ENCODE data around the gene RHO.
"Not testable (repeated sequence)": the region's sequence is repeated elsewhere in the genome, so short reads cannot be mapped to it uniquely, and the experiment has no call there.

The RHO gene

GRCh38 chr3:129489258-129489657, 39.2 kb upstream of the RHO start:
- not testable (repeated sequence) for H3K4me3 ChIP-seq (ENCODE audit: low read depth, low read length); H3K9ac ChIP-seq (ENCODE audit: low read length); H3K27ac ChIP-seq (ENCODE audit: low read depth, low read length); H3K27me3 ChIP-seq (ENCODE audit: control insufficient read depth, insufficient read depth, low read length); H3K9me3 ChIP-seq (ENCODE audit: control insufficient read depth, insufficient read depth, low read depth, low read length)
- H3K36me3 ChIP-seq (ENCODE audit: control insufficient read depth, insufficient read depth, low read length) = peaks cover 17% of the 10 kb centered on the region
- peaks cover 34% of the 10 kb centered on the region for H3K4me1 ChIP-seq (ENCODE audit: control insufficient read depth, insufficient read depth, low read length)

GRCh38 chr3:129490273-129490675, 38.2 kb upstream of the RHO start:
- Histone ChIP-seq H3K27me3 (ENCODE audit: control insufficient read depth, insufficient read depth, low read length) (no peaks in the 10 kb centered on the region), H3K27ac (ENCODE audit: low read depth, low read length) (peak overlapping the region; percentile 24; the same call in 1 of the 2 replicates), H3K9ac (ENCODE audit: low read length) (peak overlapping the region; percentile 62), H3K9me3 (ENCODE audit: control insufficient read depth, insufficient read depth, low read depth, low read length) (no peaks in the 10 kb centered on the region), H3K36me3 (ENCODE audit: control insufficient read depth, insufficient read depth, low read length) (peaks cover 11% of the 10 kb centered on the region), H3K4me1 (ENCODE audit: control insufficient read depth, insufficient read depth, low read length) (peaks cover 40% of the 10 kb centered on the region), H3K4me3 (ENCODE audit: low read depth, low read length) (no peak overlapping the region)

DNA sequence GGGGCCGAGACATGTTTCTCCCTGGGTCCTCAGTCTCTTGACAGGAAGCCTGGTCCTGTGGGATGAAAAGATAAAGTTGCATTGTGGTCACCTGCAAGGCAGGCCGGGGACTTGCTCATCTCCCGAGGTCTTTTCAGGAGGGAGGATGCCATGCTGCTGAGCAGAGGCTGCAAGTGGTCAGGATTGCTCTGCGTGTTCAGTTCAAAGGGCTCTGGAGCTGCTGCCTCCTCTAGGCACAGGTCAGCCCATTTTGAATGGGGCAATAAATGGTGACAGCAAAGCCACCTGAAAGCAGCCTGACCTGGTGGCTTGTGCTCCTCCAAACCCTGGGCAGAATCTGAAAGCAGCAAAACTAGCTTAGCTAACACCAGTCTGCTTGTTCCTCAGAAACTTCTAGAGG, 37.4 kb upstream of the RHO start:
- H3K9me3 ChIP-seq (ENCODE audit: control insufficient read depth, insufficient read depth, low read depth, low read length); H3K4me3 ChIP-seq (ENCODE audit: low read depth, low read length); H3K27me3 ChIP-seq (ENCODE audit: control insufficient read depth, insufficient read depth, low read length); H3K9ac ChIP-seq (ENCODE audit: low read length): not testable (repeated sequence)
- Histone ChIP-seq H3K4me1 (ENCODE audit: control insufficient read depth, insufficient read depth, low read length) (peaks cover 39% of the 10 kb centered on the region), H3K36me3 (ENCODE audit: control insufficient read depth, insufficient read depth, low read length) (peaks cover 11% of the 10 kb centered on the region), H3K27ac (ENCODE audit: low read depth, low read length) (peak overlapping the region; percentile 24; the same call in 1 of the 2 replicates)

DNA sequence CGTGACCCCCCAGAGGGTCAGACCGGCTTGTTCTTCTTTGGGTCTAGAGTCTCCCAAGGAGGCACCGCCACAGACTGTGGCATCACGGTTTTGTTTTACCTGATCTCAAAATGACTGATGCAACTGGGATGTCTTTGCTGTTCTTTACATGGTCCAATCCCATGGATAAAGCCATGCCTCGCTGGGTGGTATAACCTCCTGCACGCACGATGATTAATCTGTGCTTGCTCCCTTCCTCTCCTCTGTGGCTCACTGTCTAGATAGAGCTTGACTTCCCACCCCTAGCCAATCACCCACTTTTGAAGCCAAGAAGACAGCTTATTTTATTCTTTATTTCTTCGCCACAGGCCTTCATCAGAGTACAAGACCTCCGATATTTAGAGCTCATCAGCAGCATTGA, 36.6 kb upstream of the RHO start:
- no peak overlapping the region for H3K27ac ChIP-seq (ENCODE audit: low read depth, low read length)
- no peak overlapping the region for H3K4me3 ChIP-seq (ENCODE audit: low read depth, low read length)
- peaks cover 32% of the 10 kb centered on the region for H3K4me1 ChIP-seq (ENCODE audit: control insufficient read depth, insufficient read depth, low read length)
- H3K9ac ChIP-seq (ENCODE audit: low read length) = no peak overlapping the region
- H3K9me3 ChIP-seq (ENCODE audit: control insufficient read depth, insufficient read depth, low read depth, low read length) = no peaks in the 10 kb centered on the region
- no peaks in the 10 kb centered on the region for H3K27me3 ChIP-seq (ENCODE audit: control insufficient read depth, insufficient read depth, low read length)
- peaks cover 15% of the 10 kb centered on the region for H3K36me3 ChIP-seq (ENCODE audit: control insufficient read depth, insufficient read depth, low read length)

- Histone ChIP-seq H3K27ac (ENCODE audit: low read depth, low read length) (no peak overlapping the region), H3K36me3 (ENCODE audit: control insufficient read depth, insufficient read depth, low read length) (peaks cover 17% of the 10 kb centered on the region), H3K9me3 (ENCODE audit: control insufficient read depth, insufficient read depth, low read depth, low read length) (no peaks in the 10 kb centered on the region), H3K9ac (ENCODE audit: low read length) (no peak overlapping the region), H3K4me3 (ENCODE audit: low read depth, low read length) (no peak overlapping the region), H3K4me1 (ENCODE audit: control insufficient read depth, insufficient read depth, low read length) (peaks cover 27% of the 10 kb centered on the region), H3K27me3 (ENCODE audit: control insufficient read depth, insufficient read depth, low read length) (no peaks in the 10 kb centered on the region)
Observed at GRCh38 chr3:129492691-129493090, 35.7 kb upstream of the RHO start.

DNA sequence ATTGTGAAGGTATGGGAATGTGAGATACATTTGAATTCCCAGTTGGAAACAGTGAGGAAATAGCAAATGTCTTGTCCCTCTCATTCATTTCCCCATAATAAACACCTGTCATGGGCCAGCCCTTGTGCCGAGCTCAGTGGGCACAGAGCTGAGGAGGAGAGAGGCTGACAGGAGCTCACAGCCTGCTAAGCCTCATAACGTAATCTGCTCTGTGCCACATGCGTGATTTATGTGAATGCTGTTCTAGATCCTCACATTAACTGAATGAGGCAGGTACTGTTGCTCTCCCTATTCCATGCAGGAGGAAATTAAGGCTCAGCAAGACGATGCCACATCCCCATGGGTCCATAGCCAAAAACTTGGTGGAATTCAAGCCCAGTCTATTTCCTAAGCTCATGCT, 35.2 kb upstream of the RHO start:
- H3K36me3 ChIP-seq (ENCODE audit: control insufficient read depth, insufficient read depth, low read length) = peaks cover 17% of the 10 kb centered on the region
- peaks cover 29% of the 10 kb centered on the region for H3K4me1 ChIP-seq (ENCODE audit: control insufficient read depth, insufficient read depth, low read length)

DNA sequence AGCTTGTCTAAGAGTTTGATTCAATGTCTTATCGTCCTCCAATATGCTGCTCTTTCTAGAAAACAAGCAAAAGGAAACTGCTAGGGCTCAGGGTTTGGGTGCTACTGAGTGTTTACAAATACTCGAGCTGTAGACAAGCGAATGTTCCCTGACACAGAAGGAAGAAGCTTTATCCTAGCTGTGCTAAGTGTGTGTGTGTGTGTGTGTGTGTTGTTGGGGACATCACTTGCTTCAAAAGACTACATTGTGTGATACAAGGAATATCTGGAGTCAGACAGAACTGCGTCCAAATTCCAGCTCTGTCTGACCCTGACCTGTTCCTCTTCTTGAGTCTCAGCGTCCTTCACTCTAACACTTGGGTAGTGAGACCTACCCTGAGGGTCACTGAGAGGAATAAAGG, 33.9 kb upstream of the RHO start:
- not testable (repeated sequence) for H3K4me3 ChIP-seq (ENCODE audit: low read depth, low read length); H3K27me3 ChIP-seq (ENCODE audit: control insufficient read depth, insufficient read depth, low read length); H3K9me3 ChIP-seq (ENCODE audit: control insufficient read depth, insufficient read depth, low read depth, low read length)
- peaks cover 15% of the 10 kb centered on the region for H3K36me3 ChIP-seq (ENCODE audit: control insufficient read depth, insufficient read depth, low read length)
- peaks cover 35% of the 10 kb centered on the region for H3K4me1 ChIP-seq (ENCODE audit: control insufficient read depth, insufficient read depth, low read length)
- H3K9ac ChIP-seq (ENCODE audit: low read length) = peak overlapping the region; percentile 56
- peak overlapping the region; percentile 46; the same call in 1 of the 2 replicates for H3K27ac ChIP-seq (ENCODE audit: low read depth, low read length)

More for the DNA sequence above, 35.2 kb upstream of the RHO start:
- no peaks in the 10 kb centered on the region for H3K27me3 ChIP-seq (ENCODE audit: control insufficient read depth, insufficient read depth, low read length)
- no peaks in the 10 kb centered on the region for H3K9me3 ChIP-seq (ENCODE audit: control insufficient read depth, insufficient read depth, low read depth, low read length)
- no peak overlapping the region for H3K4me3 ChIP-seq (ENCODE audit: low read depth, low read length)
- H3K27ac ChIP-seq (ENCODE audit: low read depth, low read length) = no peak overlapping the region
- no peak overlapping the region for H3K9ac ChIP-seq (ENCODE audit: low read length)

DNA sequence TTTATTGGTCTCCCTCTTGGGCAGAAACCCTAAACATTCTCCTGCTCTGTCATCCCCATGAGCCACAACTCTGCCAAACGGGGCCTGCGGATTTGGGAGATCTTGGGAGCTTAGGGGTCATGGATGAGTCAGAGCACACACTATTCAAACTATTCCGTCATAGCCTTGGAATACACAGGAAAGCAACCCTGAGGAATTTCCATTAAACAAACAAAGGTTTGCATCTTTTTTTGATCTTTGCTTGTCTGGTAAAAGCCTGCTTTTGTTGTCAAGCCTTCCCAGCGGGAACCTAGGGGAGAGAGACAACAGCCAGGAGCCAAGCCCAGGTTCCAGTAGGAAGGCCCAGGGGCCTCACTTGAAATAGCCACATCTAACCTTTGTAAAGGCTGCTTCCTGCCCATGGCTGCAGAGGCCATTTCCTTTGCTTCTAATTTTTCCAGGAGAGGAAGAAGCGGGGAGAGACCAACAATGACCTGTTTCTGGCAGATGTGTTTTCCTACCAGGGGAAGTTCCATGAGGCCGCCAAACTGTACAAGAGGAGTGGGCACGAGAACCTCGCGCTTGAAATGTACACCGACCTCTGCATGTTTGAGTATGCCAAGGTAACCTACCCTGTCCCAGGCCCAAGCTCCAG, 33.3 kb upstream of the RHO start:
- H3K4me1 ChIP-seq (ENCODE audit: control insufficient read depth, insufficient read depth, low read length) = peaks cover 35% of the 10 kb centered on the region
- peak overlapping the region; percentile 81 for H3K9ac ChIP-seq (ENCODE audit: low read length)
- H3K9me3 ChIP-seq (ENCODE audit: control insufficient read depth, insufficient read depth, low read depth, low read length); H3K4me3 ChIP-seq (ENCODE audit: low read depth, low read length); H3K27me3 ChIP-seq (ENCODE audit: control insufficient read depth, insufficient read depth, low read length): not testable (repeated sequence)
- H3K36me3 ChIP-seq (ENCODE audit: control insufficient read depth, insufficient read depth, low read length) = peaks cover 19% of the 10 kb centered on the region
- peak overlapping the region; percentile 85; the same call in 1 of the 2 replicates for H3K27ac ChIP-seq (ENCODE audit: low read depth, low read length)

GRCh38 chr3:129497876-129498275, 30.6 kb upstream of the RHO start:
- not testable (repeated sequence) for H3K9me3 ChIP-seq (ENCODE audit: control insufficient read depth, insufficient read depth, low read depth, low read length); H3K4me3 ChIP-seq (ENCODE audit: low read depth, low read length); H3K27me3 ChIP-seq (ENCODE audit: control insufficient read depth, insufficient read depth, low read length); H3K27ac ChIP-seq (ENCODE audit: low read depth, low read length)
- Histone ChIP-seq H3K9ac (ENCODE audit: low read length) (peak overlapping the region; percentile 46), H3K36me3 (ENCODE audit: control insufficient read depth, insufficient read depth, low read length) (peaks cover 27% of the 10 kb centered on the region), H3K4me1 (ENCODE audit: control insufficient read depth, insufficient read depth, low read length) (peaks cover 35% of the 10 kb centered on the region)

DNA sequence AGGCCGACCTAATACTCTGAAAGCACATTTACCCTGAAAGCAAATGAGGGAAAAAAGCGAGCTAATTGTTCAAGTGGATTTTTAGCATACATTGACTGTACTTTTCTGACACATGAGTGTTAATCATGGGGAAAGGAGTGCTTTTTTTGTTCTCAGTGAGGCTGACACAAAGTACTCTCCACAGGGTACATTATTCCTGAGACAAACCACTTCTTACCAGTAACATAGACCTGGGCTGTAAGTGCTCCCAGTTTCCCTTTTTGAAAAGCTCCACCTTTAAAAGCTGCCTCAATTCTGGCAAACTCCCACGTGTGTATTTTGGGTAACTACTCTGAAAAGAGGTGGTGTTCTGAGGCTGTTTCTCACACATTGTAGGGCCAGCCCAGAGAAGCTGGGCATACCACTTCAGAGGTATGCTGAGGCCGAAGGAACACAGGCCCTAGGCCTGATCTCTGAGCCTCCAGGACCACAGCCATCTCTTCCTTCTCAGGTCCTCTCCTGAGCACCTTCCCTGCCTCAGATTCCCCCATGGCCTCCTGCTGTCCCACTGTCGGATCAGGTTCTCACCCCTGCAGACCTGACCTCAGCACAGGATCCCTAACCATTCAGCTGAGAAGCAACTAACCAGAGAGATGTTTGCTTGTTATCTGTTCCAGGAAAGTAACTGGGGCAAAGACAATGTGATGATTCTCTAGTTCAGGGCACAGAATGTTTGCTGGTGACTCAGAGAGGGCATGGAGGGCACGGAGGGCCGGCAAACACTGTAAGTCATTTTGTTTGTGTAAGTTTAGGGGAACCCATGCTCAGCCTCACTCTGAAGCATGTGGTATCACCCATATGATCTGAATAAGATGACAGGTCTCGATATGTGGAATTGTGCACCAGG, 29.6 kb upstream of the RHO start:
- H3K9ac ChIP-seq (ENCODE audit: low read length); H3K27ac ChIP-seq (ENCODE audit: low read depth, low read length); H3K4me3 ChIP-seq (ENCODE audit: low read depth, low read length); H3K27me3 ChIP-seq (ENCODE audit: control insufficient read depth, insufficient read depth, low read length); H3K9me3 ChIP-seq (ENCODE audit: control insufficient read depth, insufficient read depth, low read depth, low read length): not testable (repeated sequence)
- Histone ChIP-seq H3K4me1 (ENCODE audit: control insufficient read depth, insufficient read depth, low read length) (peaks cover 33% of the 10 kb centered on the region), H3K36me3 (ENCODE audit: control insufficient read depth, insufficient read depth, low read length) (peaks cover 33% of the 10 kb centered on the region)

DNA sequence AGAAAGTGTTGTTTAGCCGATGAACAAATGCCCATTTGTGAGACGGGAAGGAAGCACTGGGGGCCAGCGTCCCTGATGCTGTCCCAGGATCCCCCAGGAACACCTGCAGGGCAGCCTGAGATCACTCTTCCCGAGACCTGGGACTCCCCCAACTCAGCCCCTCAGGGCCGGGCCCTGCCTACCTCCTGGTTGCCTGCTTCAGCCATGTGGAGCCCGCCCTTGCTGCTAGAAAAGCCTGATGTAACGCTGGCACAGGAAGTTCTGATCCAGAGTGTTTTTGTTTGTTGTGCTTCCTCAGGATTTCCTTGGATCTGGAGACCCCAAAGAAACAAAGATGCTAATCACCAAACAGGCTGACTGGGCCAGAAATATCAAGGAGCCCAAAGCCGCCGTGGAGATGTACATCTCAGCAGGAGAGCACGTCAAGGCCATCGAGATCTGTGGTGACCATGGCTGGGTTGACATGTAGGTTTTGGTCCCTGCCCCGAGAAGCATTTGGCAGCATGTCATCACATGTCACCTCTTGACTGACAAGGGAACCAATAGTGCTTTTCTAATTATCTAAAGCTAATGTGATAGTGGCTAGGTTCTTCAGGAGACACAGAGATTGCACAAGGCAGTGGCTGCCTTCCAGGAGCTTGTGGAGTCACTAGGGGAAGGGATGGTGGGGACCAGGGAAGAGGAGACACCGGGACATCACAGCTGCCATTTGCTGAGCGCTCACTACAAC, 28.7 kb upstream of the RHO start:
- H3K27me3 ChIP-seq (ENCODE audit: control insufficient read depth, insufficient read depth, low read length); H3K27ac ChIP-seq (ENCODE audit: low read depth, low read length); H3K4me3 ChIP-seq (ENCODE audit: low read depth, low read length); H3K9me3 ChIP-seq (ENCODE audit: control insufficient read depth, insufficient read depth, low read depth, low read length); H3K9ac ChIP-seq (ENCODE audit: low read length): not testable (repeated sequence)
- Histone ChIP-seq H3K4me1 (ENCODE audit: control insufficient read depth, insufficient read depth, low read length) (peaks cover 24% of the 10 kb centered on the region), H3K36me3 (ENCODE audit: control insufficient read depth, insufficient read depth, low read length) (peaks cover 42% of the 10 kb centered on the region)
